ENCODE measurements around the gene SLC16A8. TPM values are rescaled to one million over a fixed set of nuclear protein-coding genes. Genes with fewer than 3 reads are reported as not detected.

The SLC16A8 gene
- total and polyA plus RNA-seq, 2 donors (not counting 1 experiment from before 2014, with no cell fraction given) = not detected

GRCh38 chr22:38056969-38057891 lies 26.8 kb downstream of the SLC16A8 start, which contains the start of gene PICK1:
TSS of gene PICK1 (plus strand) at chr22:38057404. CDS start at chr22:38057810, 406 bp downstream.
- no peaks in the 10 kb centered on the region for H3K9me3 Mint-ChIP-seq (ENCODE audit: insufficient read depth)
- Histone ChIP-seq H3K4me2 (replicated peaks; ENCODE audit: low read depth, low read length, poor library complexity, severe bottlenecking) (peak within 1 kb of the TSS; percentile 82), H3K36me3 (replicated peaks in 1 of 2; ENCODE audit: control extremely low read depth in 1 of 2, control insufficient read depth in 1 of 2, extremely low read depth in 1 of 2, insufficient read depth in 2 of 2, low read length in 1 of 2) (peaks cover 0 to 4% of the 10 kb centered on the region in 2 experiments), H4K20me1 (ENCODE audit: control insufficient read depth, insufficient read depth, low read length, poor library complexity, severe bottlenecking) (no peaks in the 10 kb centered on the region), H3K27me3 (replicated peaks in 1 of 4; ENCODE audit: control extremely low read depth in 1 of 4, control insufficient read depth in 3 of 4, insufficient read depth in 4 of 4, low read length in 3 of 4) (peaks cover 0 to 11% (median 2%) of the 10 kb centered on the region in 4 experiments), H2AFZ (ENCODE audit: insufficient read depth, low read depth, low read length, poor library complexity, severe bottlenecking) (peak within 1 kb of the TSS; percentile 99), H3K4me1 (ENCODE audit: control insufficient read depth in 2 of 2, insufficient read depth in 2 of 2, low read length in 2 of 2) (peaks cover 12 to 25% of the 10 kb centered on the region in 2 donors), H3K9ac (ENCODE audit: low read length) (peak within 1 kb of the TSS; percentile 84), H3K4me3 (ENCODE audit: control extremely low read depth in 1 of 5, extremely low read depth in 1 of 5, insufficient read depth in 1 of 5, low read depth in 2 of 5, low read length in 4 of 5) (peak within 1 kb of the TSS; percentile 73 to 81 (median 78)), H3K79me2 (ENCODE audit: control insufficient read depth, insufficient read depth, low read length) (no peaks in the 10 kb centered on the region), H3K27ac (ENCODE audit: low read length in 2 of 2) (peak within 1 kb of the TSS; percentile 79 to 92), H3K9me3 (ENCODE audit: control extremely low read depth in 1 of 3, control insufficient read depth in 2 of 3, insufficient read depth in 1 of 3, low read length in 2 of 3) (no peaks in the 10 kb centered on the region)
- H3K27me3 Mint-ChIP-seq = no peaks in the 10 kb centered on the region
- peak; percentile 92 for DNase-seq
- TF ChIP-seq CTCF (IDR thresholded peaks at IDR 0.05) (no peak), EZH2 (IDR thresholded peaks at IDR 0.05; ENCODE audit: borderline replicate concordance, insufficient read depth, low read depth, low read length, poor library complexity, severe bottlenecking) (no peak)
- peak; percentile 74 for ATAC-seq (ENCODE audit: low read depth)
- intact Hi-C loops (cut with micrococcal nuclease) = loop anchor here (1.0 to 10.0 kb wide), 3 partner anchors 128 to 515 kb away; partner anchors contain the start of genes CSNK1E and PLA2G6
- H3K4me1 Mint-ChIP-seq = peaks cover 18% of the 10 kb centered on the region
- CTCF ChIA-PET = interaction anchor here (0.6 to 1.1 kb wide), 3 partner anchors 443 to 511 kb away, joined by 3 to 5 read pairs (median 3); no protein-coding TSS in a partner anchor
- 3% methylated on average over 41 of the region's 47 CpGs for WGBS (ENCODE audit: insufficient coverage)
- H3K4me3 Mint-ChIP-seq = peak within 1 kb of the TSS; percentile 96
- POLR2A ChIA-PET = interaction anchor here (0.6 kb wide), 2 partner anchors 102 to 400 kb away, joined by 4 to 5 read pairs; no protein-coding TSS in a partner anchor
- H3K27ac Mint-ChIP-seq = peak within 1 kb of the TSS; percentile 96
